Pancreas (tissue), 10 donors: ENCODE measurements around the gene CRK. TPM values are rescaled to one million over a fixed set of nuclear protein-coding genes. Genes with fewer than 3 reads are reported as not detected.
"Not testable (repeated sequence)": the region's sequence is repeated elsewhere in the genome, so short reads cannot be mapped to it uniquely, and the experiment has no call there.

Source experiments
- ATAC-seq, 4 donors: fragments of 200-7000 bp; cut with Tn5 transposase; one replicate each; pipeline versions ENCODE4 v1.8.0 to v1.9.1; 2020; ENCODE audit warnings: mild to moderate bottlenecking in 4 of 4, moderate library complexity in 4 of 4
- DNase-seq, 6 donors: peaks; one replicate each; pipeline ENCODE4 v3.0.0-alpha.2; 2020
- FAIRE-seq: peaks from 2 replicates; lab custom pipeline; 2012; peaks lifted over from hg19 to GRCh38; lab: Jason Lieb, UNC
- H3K27ac ChIP-seq, 4 donors: fragments of 200-600 bp; sonication (generic); 1 replicate in 3 of 4; 2 replicates in 1 of 4; pipeline versions ENCODE4 v1.5.0 to v1.8.0; 2020
- H3K27me3 ChIP-seq, 4 donors: fragments of 200-600 bp; one replicate each; pipeline ENCODE4 v1.8.0; 2021
- H3K36me3 ChIP-seq, 3 donors: fragments of 200-600 bp; sonication (generic) in 1 of 3; one replicate each; pipeline versions ENCODE4 v1.5.0 to v1.8.0; 2020 to 2021
- H3K4me1 ChIP-seq, 3 donors: fragments of 200-600 bp; one replicate each; pipeline ENCODE4 v1.8.0; 2021
- H3K4me3 ChIP-seq, 4 donors: fragments of 200-600 bp; sonication (generic) in 2 of 4; one replicate each; pipeline versions ENCODE4 v1.5.0 to v1.8.0; 2020 to 2021
- H3K9me3 ChIP-seq, 4 donors: fragments of 200-600 bp; one replicate each; pipeline ENCODE4 v1.8.0; 2021
- WGBS, 2 donors: extraction: QIAGEN DNeasy Blood & Tissue Kit; methylation state at CpG; one replicate each; pipeline ENCODE4 v1.1.7; 2013; 5-methylcytosine and 5-hydroxymethylcytosine counted together
- intact Hi-C, 3 donors: fragments of 100-400 bp; cut with DNase I; formaldehyde crosslinking; loops; one replicate each; pipeline versions ENCODE4 v1.11.1 to v1.14.2; 2022
- polyA plus RNA-seq, 2 donors: library from polyadenylated mRNA; stranded (reverse); fragments of 200-250 nt; gene quantifications; one replicate each; pipeline ENCODE4 v1.2.3, GENCODE V29; 2013
- total RNA-seq, 6 donors: library from RNA; stranded (reverse); fragmentation: NEBNext Ultra II Directional in 4 of 6; extraction: Animal tissue kit (Norgen Biotek cat#: 25700) in 4 of 6; gene quantifications; one replicate each; pipeline versions ENCODE4 v1.2.1 to v1.2.4, GENCODE V29; 2021 to 2023
- TF ChIP-seq, protein P1 (sequence below), 4 donors: fragments of 200-600 bp; sonication (generic) in 3 of 4; IDR thresholded peaks; one replicate each; pipeline versions ENCODE4 v1.5.0 to v1.8.0; 2021; ENCODE audit warnings: antibody characterized with exemption in 4 of 4
- donor health status: healthy with polysubstance abuse.
- donor health status: DM: no; HTN: no; CAD: no; lungs with moderate emphysema.
- donor health status: DM: no; HTN: no; CAD: no.
- donor health status: control.
- donor health status: control.
- donor health status: Bipolar disorder and iron deficiency.
- donor health status: DM: yes; HTN: yes; CAD: no.
- donor health status: DM: no; HTN: no; CAD: no.
- donor health status: DM: no; HTN: no; CAD: no.
- donor health status: DM: yes; HTN: yes; CAD: no.

CRK gene
- total and polyA plus RNA-seq, 8 donors = 9.8 to 30.8 (median 18.5) TPM

GRCh38 chr17:1390432-1391367, 65.3 kb downstream of the CRK start:
- Histone ChIP-seq H3K4me3 (no peak overlapping the region), H3K27ac (peak overlapping the region in 2 of 4 donors; percentile 1 to 5), H3K36me3 (no peaks in the 10 kb centered on the region), H3K27me3 (no peaks in the 10 kb centered on the region), H3K4me1 (peaks cover 38 to 55% (median 50%) of the 10 kb centered on the region in 3 donors), H3K9me3 (no peaks in the 10 kb centered on the region)
- intact Hi-C loops = no loop called here
- TF ChIP-seq, protein P1, sequence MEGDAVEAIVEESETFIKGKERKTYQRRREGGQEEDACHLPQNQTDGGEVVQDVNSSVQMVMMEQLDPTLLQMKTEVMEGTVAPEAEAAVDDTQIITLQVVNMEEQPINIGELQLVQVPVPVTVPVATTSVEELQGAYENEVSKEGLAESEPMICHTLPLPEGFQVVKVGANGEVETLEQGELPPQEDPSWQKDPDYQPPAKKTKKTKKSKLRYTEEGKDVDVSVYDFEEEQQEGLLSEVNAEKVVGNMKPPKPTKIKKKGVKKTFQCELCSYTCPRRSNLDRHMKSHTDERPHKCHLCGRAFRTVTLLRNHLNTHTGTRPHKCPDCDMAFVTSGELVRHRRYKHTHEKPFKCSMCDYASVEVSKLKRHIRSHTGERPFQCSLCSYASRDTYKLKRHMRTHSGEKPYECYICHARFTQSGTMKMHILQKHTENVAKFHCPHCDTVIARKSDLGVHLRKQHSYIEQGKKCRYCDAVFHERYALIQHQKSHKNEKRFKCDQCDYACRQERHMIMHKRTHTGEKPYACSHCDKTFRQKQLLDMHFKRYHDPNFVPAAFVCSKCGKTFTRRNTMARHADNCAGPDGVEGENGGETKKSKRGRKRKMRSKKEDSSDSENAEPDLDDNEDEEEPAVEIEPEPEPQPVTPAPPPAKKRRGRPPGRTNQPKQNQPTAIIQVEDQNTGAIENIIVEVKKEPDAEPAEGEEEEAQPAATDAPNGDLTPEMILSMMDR (IDR thresholded peaks at IDR 0.05) = no peak
- ATAC-seq = peak in 3 of 4 donors; percentile 11 to 45 (median 40)
- no peak for FAIRE-seq
- no peak for DNase-seq
- 4 to 6% methylated on average over 6 of the region's 6 CpGs for WGBS, 2 donors

DNA sequence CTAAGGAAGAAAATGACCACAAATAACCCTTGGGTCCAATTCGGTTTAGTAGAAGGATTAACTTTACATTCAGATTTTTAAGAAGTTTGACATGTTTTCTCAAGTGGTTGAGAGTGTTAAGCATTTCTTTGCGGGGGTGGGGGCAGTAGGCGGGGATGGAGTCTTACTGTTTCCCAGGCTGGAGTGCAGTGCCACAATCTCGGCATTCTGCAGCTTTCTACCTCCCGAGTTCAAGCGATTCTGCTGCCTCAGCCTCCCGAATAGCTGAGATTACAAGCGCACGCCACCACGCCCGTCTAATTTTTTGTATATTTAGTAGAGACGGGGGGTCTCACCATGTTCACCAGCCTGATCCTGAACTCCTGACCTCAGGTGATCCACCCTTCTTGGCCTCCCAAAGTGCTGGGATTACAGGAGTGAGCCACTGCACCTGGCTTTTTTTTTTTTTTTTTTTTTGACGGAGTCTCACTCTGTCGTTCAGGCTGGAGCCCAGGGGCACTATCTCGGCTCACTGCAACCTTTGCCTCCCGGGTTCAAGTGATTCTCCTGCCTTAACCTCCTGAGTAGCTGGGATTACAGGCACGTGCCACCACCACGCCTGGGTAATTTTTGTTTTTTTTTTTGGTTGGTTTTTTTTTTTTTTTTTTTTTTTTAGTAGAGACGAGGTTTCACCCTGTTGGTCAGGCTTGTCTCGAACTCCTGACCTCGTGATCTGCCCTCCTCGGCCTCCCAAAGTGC, 68.4 kb downstream of the CRK start:
- intact Hi-C loops, H3K27me3 ChIP-seq, H3K9me3 ChIP-seq, DNase-seq, FAIRE-seq, H3K4me3 ChIP-seq, H3K27ac ChIP-seq, ATAC-seq, H3K36me3 ChIP-seq: not testable (repeated sequence)
- 62 to 68% methylated on average over 22 of the region's 22 CpGs for WGBS, 2 donors
- peaks cover 33 to 40% (median 34%) of the 10 kb centered on the region in 3 donors for H3K4me1 ChIP-seq

GRCh38 chr17:1386675-1387190, 69.3 kb downstream of the CRK start:
- ATAC-seq, H3K9me3 ChIP-seq, H3K36me3 ChIP-seq, H3K27me3 ChIP-seq, FAIRE-seq, H3K4me3 ChIP-seq, intact Hi-C loops, DNase-seq, H3K27ac ChIP-seq: not testable (repeated sequence)
- WGBS, 2 donors = 86% methylated on average over 8 of the region's 8 CpGs
- peaks cover 23 to 37% (median 27%) of the 10 kb centered on the region in 3 donors for H3K4me1 ChIP-seq

DNA sequence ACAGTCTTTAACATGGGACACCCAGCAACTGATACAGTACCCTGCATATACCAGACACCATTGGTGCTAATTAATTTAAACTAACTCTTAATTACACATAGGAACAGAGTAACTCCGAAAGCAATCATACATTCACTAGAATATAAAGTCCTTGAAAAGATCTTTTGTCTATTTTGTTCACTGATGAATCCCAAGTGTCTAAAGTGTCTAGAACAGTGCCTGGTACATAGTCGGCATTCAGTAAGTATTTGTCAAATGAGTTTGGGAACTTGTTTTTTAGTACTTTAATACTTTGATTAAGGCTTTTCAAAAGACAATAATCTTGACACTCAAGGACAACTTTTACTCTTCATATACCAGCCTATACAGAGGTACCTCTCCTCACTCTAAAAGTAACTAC, 69.8 kb downstream of the CRK start:
- no peaks in the 10 kb centered on the region for H3K9me3 ChIP-seq
- no peaks in the 10 kb centered on the region for H3K36me3 ChIP-seq
- FAIRE-seq (no peak), DNase-seq (no peak), ATAC-seq (no peak)
- intact Hi-C loops = no loop called here
- no peak overlapping the region for H3K4me3 ChIP-seq
- H3K27ac ChIP-seq = no peak overlapping the region
- H3K4me1 ChIP-seq = peaks cover 21 to 32% (median 23%) of the 10 kb centered on the region in 3 donors
- 60 to 63% methylated on average over 2 of the region's 2 CpGs for WGBS, 2 donors
- TF ChIP-seq, protein P1 (IDR thresholded peaks at IDR 0.05) = no peak
- no peaks in the 10 kb centered on the region for H3K27me3 ChIP-seq

GRCh38 chr17:1385861-1386260, 70.2 kb downstream of the CRK start:
- no peak for DNase-seq
- 12 to 23% methylated on average over 2 of the region's 2 CpGs for WGBS, 2 donors
- no peak for FAIRE-seq

More at GRCh38 chr17:1385861-1386260, 70.2 kb downstream of the CRK start:
- TF ChIP-seq, protein P1 (IDR thresholded peaks at IDR 0.05) = no peak
- no peaks in the 10 kb centered on the region for H3K9me3 ChIP-seq
- H3K4me3 ChIP-seq = no peak overlapping the region
- ATAC-seq = no peak
- peaks cover 19 to 28% (median 22%) of the 10 kb centered on the region in 3 donors for H3K4me1 ChIP-seq
- intact Hi-C loops = no loop called here
- no peaks in the 10 kb centered on the region for H3K27me3 ChIP-seq
- H3K36me3 ChIP-seq = no peaks in the 10 kb centered on the region
- no peak overlapping the region for H3K27ac ChIP-seq
